PC-9 (cell line): ENCODE results near the gene SFTA2. TPM values are rescaled to one million over a fixed set of nuclear protein-coding genes. Genes with fewer than 3 reads are reported as not detected.

Experiments
- BruUV-seq: library from RNA; stranded (reverse); fragments of 400-500 nt; replicated peaks from 2 replicates; lab custom pipeline; 2021; lab: Mats Ljungman, UMichigan
- CTCF ChIA-PET: fragments of 300-600 bp; sonication (Branson Sonifier 250); formaldehyde crosslinking; loops from one replicate; lab custom pipeline; 2022; ENCODE audit warnings: antibody characterized with exemption; lab: Charles Lee
- POLR2A ChIA-PET: fragments of 300-600 bp; sonication (Branson Sonifier 250); formaldehyde crosslinking; loops from one replicate; lab custom pipeline; 2022; ENCODE audit warnings: antibody characterized with exemption; ENCODE audit not compliant: unreplicated experiment; lab: Charles Lee
- DNase-seq, 2 experiments: peaks; one replicate each; pipeline versions ENCODE4 v3.0.0 to v3.0.0-alpha.2; 2015 to 2022; ENCODE audit warnings: mixed read lengths in 1 of 2
- H2AFZ ChIP-seq: fragments of 200-600 bp; sonication (generic); 2 replicates; pipeline ENCODE4 v1.8.1; 2017; ENCODE audit warnings: antibody characterized with exemption
- H3F3A ChIP-seq: fragments of 200-600 bp; sonication (generic); 2 replicates; pipeline ENCODE4 v1.8.1; 2017; ENCODE audit warnings: antibody characterized with exemption, mild to moderate bottlenecking, low read depth; ENCODE audit not compliant: insufficient read depth
- H3K27ac ChIP-seq: fragments of 200-600 bp; sonication (generic); 2 replicates; pipeline ENCODE4 v1.6.1; 2016; ENCODE audit warnings: mixed run types
- H3K27me3 ChIP-seq: fragments of 200-600 bp; sonication (generic); 2 replicates; pipeline ENCODE4 v1.6.1; 2016; ENCODE audit warnings: low read depth, mixed run types; ENCODE audit not compliant: insufficient read depth
- H3K36me3 ChIP-seq: fragments of 200-600 bp; sonication (generic); 2 replicates; pipeline ENCODE4 v1.6.1; 2016; ENCODE audit warnings: low read depth, mixed run types
- H3K4me1 ChIP-seq: fragments of 200-600 bp; sonication (generic); replicated peaks from 2 replicates; pipeline ENCODE4 v1.6.1; 2016; ENCODE audit warnings: mixed run types; ENCODE audit not compliant: insufficient read depth
- H3K4me2 ChIP-seq: fragments of 200-600 bp; sonication (generic); 2 replicates; pipeline ENCODE4 v1.6.1; 2017; ENCODE audit warnings: mixed run types
- H3K4me3 ChIP-seq: fragments of 200-600 bp; sonication (generic); 2 replicates; pipeline ENCODE4 v1.6.1; 2016; ENCODE audit warnings: mixed run types
- H3K79me2 ChIP-seq: fragments of 200-600 bp; sonication (generic); 2 replicates; pipeline ENCODE4 v1.6.1; 2017; ENCODE audit warnings: low read depth, mixed run types
- H3K9me2 ChIP-seq: fragments of 200-600 bp; sonication (generic); 2 replicates; pipeline ENCODE4 v1.8.1; 2017; ENCODE audit warnings: mild to moderate bottlenecking; ENCODE audit not compliant: insufficient read depth
- H3K9me3 ChIP-seq: fragments of 200-600 bp; sonication (generic); 2 replicates; pipeline ENCODE4 v1.8.1; 2016; ENCODE audit warnings: low read depth; ENCODE audit not compliant: insufficient read depth
- H4K20me1 ChIP-seq: fragments of 200-600 bp; sonication (generic); 2 replicates; pipeline ENCODE4 v1.8.1; 2017; ENCODE audit not compliant: insufficient read depth
- CTCF ChIP-seq: fragments of 200-600 bp; sonication (generic); conservative IDR thresholded peaks from 2 replicates; pipeline ENCODE4 v1.6.1; 2017; ENCODE audit warnings: mixed run types, antibody characterized with exemption, mild to moderate bottlenecking, moderate library complexity
- EZH2 ChIP-seq: fragments of 200-600 bp; sonication (generic); IDR thresholded peaks from 2 replicates; pipeline ENCODE4 v1.8.0; 2017; ENCODE audit warnings: antibody characterized with exemption, low read depth
- intact Hi-C: fragments of 100-400 bp; cut with micrococcal nuclease; formaldehyde crosslinking; loops from one replicate; pipeline ENCODE4 v1.10.0; 2022; ENCODE audit not compliant: unreplicated experiment
- total RNA-seq: library from RNA; stranded (reverse); gene quantifications from 2 replicates; pipeline ENCODE4 v1.2.3, GENCODE V29; 2021

The SFTA2 gene
- total RNA-seq, 1 experiment from 2014 or later = 0.72 TPM

- peak overlapping the region; percentile 90 for H3K4me2 ChIP-seq
Measured at GRCh38 chr6:30915591-30915946, 16.4 kb downstream of the SFTA2 start.

GRCh38 chr6:30914854-30915590, 16.9 kb downstream of the SFTA2 start:
- POLR2A ChIA-PET = interaction anchor here (0.6 kb wide), 1 partner anchor 185 kb away, joined by 4 read pairs; no protein-coding TSS in a partner anchor
- TF ChIP-seq EZH2 = no peak
- H3F3A ChIP-seq = peaks cover 19% of the 10 kb centered on the region; the same call in 1 of the 2 replicates
- CTCF ChIA-PET = interaction anchor here (0.9 to 5.7 kb wide), 7 partner anchors 30 to 200 kb away, joined by 3 to 69 read pairs (median 11); partner anchors contain the start of gene PSORS1C1
- peak overlapping the region; percentile 46; the same call in 1 of the 2 replicates for H3K27ac ChIP-seq
- peak overlapping the region; percentile 98 for H2AFZ ChIP-seq
- intact Hi-C loops = loop anchor here (1.0 to 10.0 kb wide), 11 partner anchors 30 to 450 kb away; partner anchors contain the start of gene DDR1
- H3K4me1 ChIP-seq = peaks cover 17% of the 10 kb centered on the region
- peak overlapping the region; percentile 90 for H3K4me2 ChIP-seq
- H3K9me3 ChIP-seq = no peaks in the 10 kb centered on the region
- H3K79me2 ChIP-seq = no peaks in the 10 kb centered on the region
- no peaks in the 10 kb centered on the region for H4K20me1 ChIP-seq
- H3K27me3 ChIP-seq = no peaks in the 10 kb centered on the region
- DNase-seq = peak in 1 of 2 experiments; percentile 14
- no TSS peak for BruUV-seq
- H3K36me3 ChIP-seq = no peaks in the 10 kb centered on the region
- no peaks in the 10 kb centered on the region for H3K9me2 ChIP-seq
- peak overlapping the region; percentile 84 for H3K4me3 ChIP-seq

More at GRCh38 chr6:30915591-30915946, 16.4 kb downstream of the SFTA2 start:
- Histone ChIP-seq H4K20me1 (no peaks in the 10 kb centered on the region), H3K27me3 (no peaks in the 10 kb centered on the region), H3K36me3 (no peaks in the 10 kb centered on the region), H3K4me3 (no peak overlapping the region), H3K79me2 (no peaks in the 10 kb centered on the region), H3K4me1 (peaks cover 17% of the 10 kb centered on the region), H3K9me3 (no peaks in the 10 kb centered on the region), H3K27ac (no peak overlapping the region), H2AFZ (no peak overlapping the region), H3F3A (peaks cover 17% of the 10 kb centered on the region; the same call in 1 of the 2 replicates), H3K9me2 (no peaks in the 10 kb centered on the region)
- CTCF ChIA-PET = interaction anchor here (0.6 to 5.7 kb wide), 9 partner anchors 27 to 199 kb away, joined by 3 to 69 read pairs (median 5); partner anchors contain the start of gene PSORS1C1
- TF ChIP-seq CTCF = peak; percentile 76
- no peak for TF ChIP-seq EZH2
- BruUV-seq = no TSS peak
- POLR2A ChIA-PET = interaction anchor here (0.6 kb wide), 1 partner anchor 185 kb away, joined by 4 read pairs; no protein-coding TSS in a partner anchor
- intact Hi-C loops = loop anchor here (1.0 to 10.0 kb wide), 9 partner anchors 31 to 449 kb away; partner anchors contain the start of gene DDR1
- peak in 1 of 2 experiments; percentile 45 for DNase-seq

GRCh38 chr6:30914076-30914853, 17.7 kb downstream of the SFTA2 start, which contains the start of gene VARS2:
Gene VARS2, plus strand, starts transcription at chr6:30914238. Its CDS starts 599 bp downstream, at chr6:30914837.
- Histone ChIP-seq H3K27ac (peak within 1 kb of the TSS; percentile 46), H2AFZ (peak within 1 kb of the TSS; percentile 98), H3K4me1 (peaks cover 17% of the 10 kb centered on the region), H3K79me2 (peaks cover under 1% of the 10 kb centered on the region), H3K27me3 (no peaks in the 10 kb centered on the region), H3K9me3 (no peaks in the 10 kb centered on the region), H4K20me1 (no peaks in the 10 kb centered on the region), H3K4me3 (peak within 1 kb of the TSS; percentile 84), H3K9me2 (no peaks in the 10 kb centered on the region), H3K4me2 (peak within 1 kb of the TSS; percentile 90), H3F3A (peaks cover 19% of the 10 kb centered on the region; the same call in 1 of the 2 replicates), H3K36me3 (0 out of 2 replicates have a peak, but pooled peaks cover 3% of the 10 kb centered on the region)
- POLR2A ChIA-PET = interaction anchor here (0.6 to 0.7 kb wide), 6 partner anchors 8 to 900 kb away, joined by 3 to 9 read pairs (median 3); no protein-coding TSS in a partner anchor
- intact Hi-C loops = loop anchor here (1.0 to 10.0 kb wide), 7 partner anchors 29 to 451 kb away; partner anchors contain the start of gene DDR1
- peak; percentile 78 to 99 for DNase-seq
- CTCF ChIA-PET = interaction anchor here (0.5 to 5.7 kb wide), 14 partner anchors 15 to 278 kb away, joined by 3 to 69 read pairs (median 6); partner anchors contain the start of gene PSORS1C1
- TF ChIP-seq EZH2 (no peak), CTCF (peak; percentile 46)
- BruUV-seq = TSS peak; percentile 62
